ENCODE measurements around the gene E2F7. TPM values are rescaled to one million over a fixed set of nuclear protein-coding genes. Genes with fewer than 3 reads are reported as not detected.

E2F7 gene, protein sequence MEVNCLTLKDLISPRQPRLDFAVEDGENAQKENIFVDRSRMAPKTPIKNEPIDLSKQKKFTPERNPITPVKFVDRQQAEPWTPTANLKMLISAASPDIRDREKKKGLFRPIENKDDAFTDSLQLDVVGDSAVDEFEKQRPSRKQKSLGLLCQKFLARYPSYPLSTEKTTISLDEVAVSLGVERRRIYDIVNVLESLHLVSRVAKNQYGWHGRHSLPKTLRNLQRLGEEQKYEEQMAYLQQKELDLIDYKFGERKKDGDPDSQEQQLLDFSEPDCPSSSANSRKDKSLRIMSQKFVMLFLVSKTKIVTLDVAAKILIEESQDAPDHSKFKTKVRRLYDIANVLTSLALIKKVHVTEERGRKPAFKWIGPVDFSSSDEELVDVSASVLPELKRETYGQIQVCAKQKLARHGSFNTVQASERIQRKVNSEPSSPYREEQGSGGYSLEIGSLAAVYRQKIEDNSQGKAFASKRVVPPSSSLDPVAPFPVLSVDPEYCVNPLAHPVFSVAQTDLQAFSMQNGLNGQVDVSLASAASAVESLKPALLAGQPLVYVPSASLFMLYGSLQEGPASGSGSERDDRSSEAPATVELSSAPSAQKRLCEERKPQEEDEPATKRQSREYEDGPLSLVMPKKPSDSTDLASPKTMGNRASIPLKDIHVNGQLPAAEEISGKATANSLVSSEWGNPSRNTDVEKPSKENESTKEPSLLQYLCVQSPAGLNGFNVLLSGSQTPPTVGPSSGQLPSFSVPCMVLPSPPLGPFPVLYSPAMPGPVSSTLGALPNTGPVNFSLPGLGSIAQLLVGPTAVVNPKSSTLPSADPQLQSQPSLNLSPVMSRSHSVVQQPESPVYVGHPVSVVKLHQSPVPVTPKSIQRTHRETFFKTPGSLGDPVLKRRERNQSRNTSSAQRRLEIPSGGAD
- total RNA-seq (2022; extraction: Qiagen RNA extraction; ENCODE audit: low read depth) = 6.3 to 8.3 TPM (median 7.9 TPM) in 5 replicates

GRCh38 chr12:77065361-77066204, at the start of gene E2F7:
TSS of gene E2F7 (minus strand) at chr12:77065569. CDS start at chr12:77064635, 934 bp downstream.

Other genes starting within 250 kb of the E2F7 start
- gene CSRP2, start 186.6 kb downstream of the E2F7 start, total RNA-seq (2022; extraction: Qiagen RNA extraction; ENCODE audit: low read depth) = 20.5 to 24.3 TPM (median 20.9 TPM) in 5 replicates